HCT116 (cell line): ENCODE data around the gene KRT2. TPM values are rescaled to one million over a fixed set of nuclear protein-coding genes. Genes with fewer than 3 reads are reported as not detected.

Experiments
- ATAC-seq: fragments of 200-7000 bp; cut with Tn5 transposase; 2 replicates; pipeline ENCODE4 v1.9.1; 2020; ENCODE audit warnings: mild to moderate bottlenecking, moderate library complexity
- BruUV-seq: library from RNA; stranded (reverse); fragments of 400-500 nt; replicated peaks from 2 replicates; lab custom pipeline; 2021; lab: Mats Ljungman, UMichigan
- CTCF ChIA-PET: fragments of 300-600 bp; sonication (Branson Sonifier 250); formaldehyde crosslinking; loops from one replicate; lab custom pipeline; 2021; ENCODE audit warnings: antibody characterized with exemption; lab: Charles Lee
- POLR2A ChIA-PET: fragments of 300-600, 350-600 bp; sonication (Branson Sonifier 250); formaldehyde crosslinking; loops from one replicate; lab custom pipeline; 2021; ENCODE audit warnings: antibody characterized with exemption; lab: Charles Lee
- RAD21 ChIA-PET, 2 experiments: fragments of 300-600 bp; sonication (Branson Sonifier 250); formaldehyde crosslinking; loops; one replicate each; lab custom pipeline; 2023; ENCODE audit warnings: low total read pairs in 2 of 2; ENCODE audit not compliant: uncharacterized antibody in 2 of 2, unreplicated experiment in 2 of 2, low non-redundant PET in 1 of 2; lab: Charles Lee
- DNase-seq: peaks from one replicate; pipeline ENCODE4 v3.0.0-alpha.2; 2010; ENCODE audit warnings: low read depth, low spot score
- H2AFZ ChIP-seq: fragments of 200-600 bp; shearing (Covaris generic), sonication (generic); 2 replicates; pipeline ENCODE4 v1.6.1; 2017; ENCODE audit warnings: low read depth, mixed run types, mixed read lengths, antibody characterized with exemption, low read length; ENCODE audit not compliant: poor library complexity, severe bottlenecking
- H3K27ac ChIP-seq: 2 replicates; pipeline ENCODE4 v1.5.1; 2012; ENCODE audit warnings: low read depth, low read length
- H3K27me3 ChIP-seq: fragments of 200-600 bp; sonication (generic); 2 replicates; pipeline ENCODE4 v1.6.1; 2016; ENCODE audit warnings: mixed run types, low read length, mixed read lengths; ENCODE audit not compliant: insufficient read depth
- H3K36me3 ChIP-seq, 2 experiments: fragments of 200-500 bp in 1 of 2; fragments of 200-600 bp in 1 of 2; sonication (Bioruptor generic) in 1 of 2; sonication (generic) in 1 of 2; 2 replicates each; pipeline versions ENCODE4 v1.5.1 to v1.6.1; 2014 to 2016; ENCODE audit warnings: low read length in 2 of 2, inconsistent platforms in 1 of 2, mixed read lengths in 1 of 2, mixed run types in 1 of 2; ENCODE audit not compliant: insufficient read depth in 2 of 2, control insufficient read depth in 1 of 2
- H3K4me1 ChIP-seq, 2 experiments: fragments of 200-600 bp in 1 of 2; sonication (generic) in 1 of 2; 2 replicates each; pipeline versions ENCODE4 v1.5.1 to v1.6.1; 2012 to 2017; ENCODE audit warnings: low read length in 2 of 2, inconsistent platforms in 1 of 2, mild to moderate bottlenecking in 1 of 2, mixed read lengths in 1 of 2, mixed run types in 1 of 2, moderate library complexity in 1 of 2; ENCODE audit not compliant: insufficient read depth in 2 of 2, control insufficient read depth in 1 of 2
- H3K4me2 ChIP-seq: fragments of 200-600 bp; sonication (generic); 2 replicates; pipeline ENCODE4 v1.6.1; 2017; ENCODE audit warnings: mixed run types, low read length, mixed read lengths
- H3K4me3 ChIP-seq, 2 experiments: fragments of 200-600 bp in 1 of 2; sonication (generic) in 1 of 2; replicated peaks in 1 of 2; 2 replicates each; pipeline ENCODE4 v1.5.1; 2011 to 2016; ENCODE audit warnings: low read length in 2 of 2, control low read depth in 1 of 2, low read depth in 1 of 2, mild to moderate bottlenecking in 1 of 2, mixed read lengths in 1 of 2, mixed run types in 1 of 2
- H3K79me2 ChIP-seq: fragments of 200-600 bp; sonication (generic); 2 replicates; pipeline ENCODE4 v1.6.1; 2017; ENCODE audit warnings: mild to moderate bottlenecking, mixed run types, low read length, moderate library complexity, mixed read lengths; ENCODE audit not compliant: insufficient read depth
- H3K9ac ChIP-seq: fragments of 200-600 bp; sonication (generic); 2 replicates; pipeline ENCODE4 v1.6.1; 2016; ENCODE audit warnings: low read length, mixed read lengths
- H3K9me2 ChIP-seq: fragments of 200-600 bp; sonication (generic), shearing (Covaris generic); 2 replicates; pipeline ENCODE4 v1.6.1; 2017; ENCODE audit warnings: mixed run types, mild to moderate bottlenecking, moderate library complexity; ENCODE audit not compliant: insufficient read depth
- H3K9me3 ChIP-seq, 2 experiments: fragments of 200-500 bp in 1 of 2; fragments of 200-600 bp in 1 of 2; sonication (Bioruptor generic) in 1 of 2; sonication (generic) in 1 of 2; 2 replicates each; pipeline ENCODE4 v1.6.1; 2014 to 2017; ENCODE audit warnings: low read length in 2 of 2, mixed read lengths in 2 of 2, inconsistent platforms in 1 of 2, low read depth in 1 of 2, mild to moderate bottlenecking in 1 of 2, mixed run types in 1 of 2, moderate library complexity in 1 of 2; ENCODE audit not compliant: control insufficient read depth in 1 of 2, insufficient read depth in 1 of 2
- H4K20me1 ChIP-seq: fragments of 200-600 bp; sonication (generic), shearing (Covaris generic); 2 replicates; pipeline ENCODE4 v1.6.1; 2017; ENCODE audit warnings: mixed run types, mild to moderate bottlenecking, moderate library complexity; ENCODE audit not compliant: insufficient read depth
- EZH2phosphoT487 ChIP-seq: fragments of 200-600 bp; IDR thresholded peaks from 2 replicates; pipeline ENCODE4 v1.6.1; 2018; ENCODE audit warnings: antibody characterized with exemption, borderline replicate concordance
- FOSL1 ChIP-seq: IDR thresholded peaks from 2 replicates; pipeline ENCODE4 v1.6.1; 2012; ENCODE audit warnings: low read depth
- TCF7L2 ChIP-seq: IDR thresholded peaks from 2 replicates; pipeline ENCODE4 v1.7.0; 2011; ENCODE audit warnings: borderline replicate concordance, inconsistent platforms; ENCODE audit not compliant: insufficient read depth, insufficient read length; ENCODE audit errors: extremely low read depth
- ZFX ChIP-seq: fragments of 450-650 bp; IDR thresholded peaks from 2 replicates; pipeline ENCODE4 v1.6.1; 2017
- intact Hi-C: fragments of 100-400 bp; cut with micrococcal nuclease; formaldehyde crosslinking; loops from 2 replicates; pipeline ENCODE4 v1.10.0; 2022
- total RNA-seq: library from RNA; stranded (reverse); gene quantifications from one replicate; pipeline ENCODE4 v1.2.1, GENCODE V29; 2021; ENCODE audit not compliant: unreplicated experiment

The KRT2 gene
- total RNA-seq, 1 experiment from 2014 or later = not detected

DNA sequence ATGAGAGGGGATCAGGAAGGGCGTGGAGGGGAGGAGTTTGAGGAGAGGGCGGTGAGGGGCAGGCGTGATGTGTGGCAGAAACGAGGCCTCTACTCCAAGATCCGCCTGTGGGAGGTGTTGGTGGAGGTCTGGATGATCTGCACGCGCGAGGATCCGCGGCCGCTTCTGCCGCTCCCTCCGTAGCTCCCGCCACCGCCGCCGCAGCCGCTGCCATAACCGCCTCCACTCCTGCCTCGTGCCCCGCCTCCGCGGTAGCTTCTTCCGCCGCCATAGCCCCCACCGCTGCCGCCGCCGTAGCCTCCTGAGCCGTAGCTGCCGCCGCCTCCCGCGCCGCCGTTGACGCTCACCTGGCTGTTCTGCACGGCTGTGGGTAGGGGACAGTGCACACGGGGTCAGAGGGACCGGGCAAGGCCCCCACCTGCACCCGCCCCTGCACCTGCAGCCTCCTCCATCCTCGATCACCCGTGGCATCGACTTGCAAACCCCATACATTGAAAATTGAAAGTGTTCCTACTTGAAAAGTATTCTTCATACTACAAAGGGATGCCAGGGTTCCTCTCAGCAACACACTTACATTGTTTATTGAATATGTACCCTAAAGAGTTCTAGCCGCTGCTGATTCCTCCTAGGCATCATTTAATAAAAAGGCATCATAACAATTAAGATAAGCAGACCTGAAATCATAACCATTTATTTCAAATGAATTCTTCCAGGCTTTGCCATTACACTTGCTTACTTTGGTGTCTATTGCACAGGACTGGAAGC is 39.2 kb upstream of the KRT2 start:
- peaks cover 3% of the 10 kb centered on the region; the same call in 1 of the 2 replicates for H3K27me3 ChIP-seq
- intact Hi-C loops = no loop called here
- no peak overlapping the region for H2AFZ ChIP-seq

DNA sequence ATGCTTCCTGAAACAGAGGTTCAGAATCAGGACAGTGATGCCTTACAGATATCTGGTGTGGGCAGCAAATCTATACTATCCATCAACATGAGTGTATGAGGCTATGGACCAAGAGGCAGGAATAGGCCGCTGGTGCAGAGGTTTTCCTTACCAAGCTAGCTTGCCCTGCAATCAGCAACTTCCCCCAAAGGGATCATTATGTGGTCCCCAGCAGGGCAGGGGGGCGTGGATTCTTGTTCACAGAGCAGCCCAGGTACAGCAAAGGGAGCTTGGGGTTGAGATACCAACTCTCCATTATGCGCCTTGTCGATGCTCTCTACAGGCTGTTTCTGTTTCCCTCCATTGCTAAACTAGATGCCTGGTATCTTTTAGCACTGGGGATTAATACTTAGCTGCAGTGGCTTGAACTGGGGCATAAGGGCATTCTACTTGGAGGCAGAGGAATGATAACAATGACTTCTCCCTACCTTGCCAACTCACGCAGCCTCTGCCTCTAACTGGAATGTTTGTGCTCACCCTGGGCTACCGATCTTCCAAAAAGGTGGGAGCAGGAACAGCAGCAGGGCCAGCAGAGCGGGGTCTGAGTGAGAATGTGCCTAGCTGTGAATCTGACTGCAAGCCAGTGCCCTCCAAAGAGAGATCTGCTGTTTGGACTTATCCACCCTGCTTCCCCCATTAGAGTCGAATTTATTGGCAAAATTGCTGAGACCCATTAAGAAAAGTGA is 38.5 kb upstream of the KRT2 start:
- intact Hi-C loops = no loop called here
- ChIA-PET POLR2A (interaction anchor here (1.0 kb wide), 1 partner anchor 16 kb away, joined by 3 read pairs; no protein-coding TSS in a partner anchor), RAD21 (no interaction called here), CTCF (interaction anchor here (0.6 kb wide), 1 partner anchor 759 kb away, joined by 3 read pairs; no protein-coding TSS in a partner anchor)
- DNase-seq = no peak
- Histone ChIP-seq H3K9me2 (no peaks in the 10 kb centered on the region), H3K9ac (no peak overlapping the region), H3K4me3 (no peak overlapping the region), H3K4me1 (peaks cover 2 to 17% of the 10 kb centered on the region in 2 experiments; a peak in 3 of 4 replicates), H3K36me3 (no peaks in the 10 kb centered on the region), H3K79me2 (no peaks in the 10 kb centered on the region), H3K27ac (no peak overlapping the region), H4K20me1 (no peaks in the 10 kb centered on the region), H3K9me3 (no peaks in the 10 kb centered on the region), H3K27me3 (no peaks in the 10 kb centered on the region), H2AFZ (no peak overlapping the region), H3K4me2 (no peak overlapping the region)
- BruUV-seq = no TSS peak
- TF ChIP-seq TCF7L2 (no peak), ZFX (no peak)
- no peak for ATAC-seq

More for the DNA sequence above, 39.2 kb upstream of the KRT2 start:
- Histone ChIP-seq H3K36me3 (no peaks in the 10 kb centered on the region), H4K20me1 (no peaks in the 10 kb centered on the region), H3K9me3 (no peaks in the 10 kb centered on the region), H3K4me1 (peaks cover 2 to 17% of the 10 kb centered on the region in 2 experiments; a peak in 3 of 4 replicates), H3K27ac (no peak overlapping the region), H3K4me3 (no peak overlapping the region), H3K9me2 (no peaks in the 10 kb centered on the region), H3K9ac (no peak overlapping the region), H3K79me2 (no peaks in the 10 kb centered on the region), H3K4me2 (no peak overlapping the region)
- ChIA-PET RAD21 (no interaction called here), CTCF (no interaction called here), POLR2A (no interaction called here)
- TF ChIP-seq FOSL1 (no peak), EZH2phosphoT487 (no peak), ZFX (no peak)
- BruUV-seq = no TSS peak
- ATAC-seq (no peak), DNase-seq (no peak)
